Colonic mucosa (tissue), 4 donors: Measurements from ENCODE around the gene ADAM12. TPM values are rescaled to one million over a fixed set of nuclear protein-coding genes. Genes with fewer than 3 reads are reported as not detected.

Source experiments
- DNase-seq: peaks from one replicate; pipeline ENCODE4 v3.0.0-alpha.2; 2020
- H3K27ac ChIP-seq: fragments of 200-600 bp; one replicate; pipeline ENCODE4 v1.8.0; 2021
- H3K27me3 ChIP-seq: fragments of 200-600 bp; one replicate; pipeline ENCODE4 v1.8.0; 2021
- H3K36me3 ChIP-seq: fragments of 200-600 bp; one replicate; pipeline ENCODE4 v1.8.0; 2021
- H3K4me1 ChIP-seq: fragments of 200-600 bp; one replicate; pipeline ENCODE4 v1.8.0; 2021; ENCODE audit warnings: mild to moderate bottlenecking
- H3K4me3 ChIP-seq: fragments of 200-600 bp; one replicate; pipeline ENCODE4 v1.8.0; 2021
- H3K9ac ChIP-seq, 2 donors: one replicate each; pipeline ENCODE4 v1.7.0; 2013; ENCODE audit warnings: control low read depth in 2 of 2, low read depth in 2 of 2, low read length in 2 of 2
- H3K9me3 ChIP-seq: fragments of 200-600 bp; one replicate; pipeline ENCODE4 v1.8.0; 2021
- CTCF ChIP-seq: fragments of 200-600 bp; IDR thresholded peaks from one replicate; pipeline ENCODE4 v1.8.0; 2022; ENCODE audit warnings: antibody characterized with exemption, mild to moderate bottlenecking
- intact Hi-C: fragments of 100-400 bp; cut with DNase I; formaldehyde crosslinking; loops from one replicate; pipeline ENCODE4 v1.14.1; 2022
- total RNA-seq, 2 donors: library from RNA; stranded (reverse); fragmentation: NEBNext Ultra II Directional in 1 of 2; extraction: Animal tissue kit (Norgen Biotek cat#: 25700) in 1 of 2; gene quantifications; one replicate each; pipeline ENCODE4 v1.2.1, GENCODE V29; 2021
- donor health status: healthy.
- donor health status: DM: no; HTN: no; CAD: no.
- donor health status: DM: no; HTN: no; CAD: no.

The ADAM12 gene
- total RNA-seq, 2 donors from 2014 or later: 0.30 to 0.64 TPM

GRCh38 chr10:126376956-126377355 is 11.3 kb downstream of the ADAM12 start:
- no peaks in the 10 kb centered on the region for H3K36me3 ChIP-seq
- no peak overlapping the region for H3K9ac ChIP-seq
- no peaks in the 10 kb centered on the region for H3K9me3 ChIP-seq
- no peak overlapping the region for H3K4me3 ChIP-seq
- H3K27ac ChIP-seq: no peak overlapping the region
- peaks cover 6% of the 10 kb centered on the region for H3K4me1 ChIP-seq
- no peak for TF ChIP-seq CTCF
- DNase-seq: no peak
- no peaks in the 10 kb centered on the region for H3K27me3 ChIP-seq
- intact Hi-C loops: no loop called here

GRCh38 chr10:126375926-126376554 is 12.2 kb downstream of the ADAM12 start:
- no peak overlapping the region for H3K9ac ChIP-seq
- no peak overlapping the region for H3K4me3 ChIP-seq
- H3K9me3 ChIP-seq: no peaks in the 10 kb centered on the region
- no peak overlapping the region for H3K27ac ChIP-seq
- no peaks in the 10 kb centered on the region for H3K27me3 ChIP-seq
- no peak for TF ChIP-seq CTCF
- H3K36me3 ChIP-seq: no peaks in the 10 kb centered on the region
- intact Hi-C loops: no loop called here
- H3K4me1 ChIP-seq: peaks cover 6% of the 10 kb centered on the region
- no peak for DNase-seq

- TF ChIP-seq CTCF: no peak
Measured at GRCh38 chr10:126375299-126375698, 13.0 kb downstream of the ADAM12 start.

GRCh38 chr10:126374435-126374834 is 13.8 kb downstream of the ADAM12 start:
- Histone ChIP-seq H3K36me3 (no peaks in the 10 kb centered on the region), H3K9ac (no peak overlapping the region), H3K9me3 (no peaks in the 10 kb centered on the region), H3K4me1 (peaks cover 9% of the 10 kb centered on the region), H3K27me3 (no peaks in the 10 kb centered on the region), H3K4me3 (no peak overlapping the region), H3K27ac (no peak overlapping the region)
- DNase-seq: no peak
- TF ChIP-seq CTCF: no peak
- intact Hi-C loops: no loop called here

More at GRCh38 chr10:126375299-126375698, 13.0 kb downstream of the ADAM12 start:
- Histone ChIP-seq H3K9ac (no peak overlapping the region), H3K4me3 (no peak overlapping the region), H3K27ac (no peak overlapping the region), H3K9me3 (no peaks in the 10 kb centered on the region), H3K36me3 (no peaks in the 10 kb centered on the region), H3K27me3 (no peaks in the 10 kb centered on the region), H3K4me1 (peaks cover 9% of the 10 kb centered on the region)
- DNase-seq: peak; percentile 56
- intact Hi-C loops: no loop called here

GRCh38 chr10:126373972-126374371 is 14.3 kb downstream of the ADAM12 start:
- no peak for DNase-seq
- Histone ChIP-seq H3K36me3 (no peaks in the 10 kb centered on the region), H3K9me3 (no peaks in the 10 kb centered on the region), H3K27me3 (no peaks in the 10 kb centered on the region), H3K4me3 (no peak overlapping the region), H3K27ac (no peak overlapping the region), H3K4me1 (peaks cover 9% of the 10 kb centered on the region), H3K9ac (no peak overlapping the region)
- intact Hi-C loops: no loop called here
- TF ChIP-seq CTCF: no peak
